GM19238 (cell line): Measurements from ENCODE around the gene P2RY6.
A peak's percentile ranks its signal among the peaks of the same experiment; 100 is the strongest.

Experiments
- DNase-seq: peaks from one replicate; pipeline ENCODE4 v3.0.0; 2011; ENCODE audit warnings: low spot score; ENCODE audit not compliant: insufficient read length

The P2RY6 gene

GRCh38 chr11:73295241-73295995 lies 23.3 kb downstream of the P2RY6 start:
- DNase-seq: peak; percentile 75

- no peak for DNase-seq
Measured at GRCh38 chr11:73295996-73296318, 23.8 kb downstream of the P2RY6 start.

GRCh38 chr11:73296501-73297230 lies 24.5 kb downstream of the P2RY6 start:
- no peak for DNase-seq

- no peak for DNase-seq
Measured at GRCh38 chr11:73297231-73297590, 25.1 kb downstream of the P2RY6 start.

GRCh38 chr11:73297702-73298101 lies 25.6 kb downstream of the P2RY6 start:
- DNase-seq: no peak

- no peak for DNase-seq
Measured at GRCh38 chr11:73298233-73298632, 26.1 kb downstream of the P2RY6 start.

GRCh38 chr11:73299751-73300150 lies 27.6 kb downstream of the P2RY6 start:
- DNase-seq: no peak

- no peak for DNase-seq
Measured at GRCh38 chr11:73306069-73306841, 34.1 kb downstream of the P2RY6 start.

- DNase-seq: no peak
Measured at GRCh38 chr11:73306977-73307322, 34.8 kb downstream of the P2RY6 start.

GRCh38 chr11:73307323-73308002 lies 35.3 kb downstream of the P2RY6 start:
- peak; percentile 89 for DNase-seq

GRCh38 chr11:73308003-73308960 lies 36.1 kb downstream of the P2RY6 start, which contains the start of gene ARHGEF17:
TSS of gene ARHGEF17 (plus strand) at chr11:73308276. CDS start at chr11:73308639, 363 bp downstream.
- DNase-seq: no peak

GRCh38 chr11:73308961-73309919 lies 37.1 kb downstream of the P2RY6 start:
- no peak for DNase-seq

GRCh38 chr11:73310076-73310475 lies 37.9 kb downstream of the P2RY6 start:
- no peak for DNase-seq

GRCh38 chr11:73310661-73311393 lies 38.7 kb downstream of the P2RY6 start:
- DNase-seq: no peak

GRCh38 chr11:73311394-73311869 lies 39.3 kb downstream of the P2RY6 start:
- no peak for DNase-seq

- DNase-seq: no peak
Measured at GRCh38 chr11:73312036-73312435, 39.9 kb downstream of the P2RY6 start.

GRCh38 chr11:73312851-73313327 lies 40.8 kb downstream of the P2RY6 start:
- DNase-seq: no peak

- DNase-seq: no peak
Measured at GRCh38 chr11:73313652-73314051, 41.5 kb downstream of the P2RY6 start.
